NCI-H446 treated with DMSO at 0.1 percent for 48 hours (cell line): ENCODE data around the gene COL6A1.

Experiments
- DNase-seq: peaks from one replicate; lab custom pipeline; 2025; lab: John Stamatoyannopoulos, UW

The COL6A1 gene

DNA sequence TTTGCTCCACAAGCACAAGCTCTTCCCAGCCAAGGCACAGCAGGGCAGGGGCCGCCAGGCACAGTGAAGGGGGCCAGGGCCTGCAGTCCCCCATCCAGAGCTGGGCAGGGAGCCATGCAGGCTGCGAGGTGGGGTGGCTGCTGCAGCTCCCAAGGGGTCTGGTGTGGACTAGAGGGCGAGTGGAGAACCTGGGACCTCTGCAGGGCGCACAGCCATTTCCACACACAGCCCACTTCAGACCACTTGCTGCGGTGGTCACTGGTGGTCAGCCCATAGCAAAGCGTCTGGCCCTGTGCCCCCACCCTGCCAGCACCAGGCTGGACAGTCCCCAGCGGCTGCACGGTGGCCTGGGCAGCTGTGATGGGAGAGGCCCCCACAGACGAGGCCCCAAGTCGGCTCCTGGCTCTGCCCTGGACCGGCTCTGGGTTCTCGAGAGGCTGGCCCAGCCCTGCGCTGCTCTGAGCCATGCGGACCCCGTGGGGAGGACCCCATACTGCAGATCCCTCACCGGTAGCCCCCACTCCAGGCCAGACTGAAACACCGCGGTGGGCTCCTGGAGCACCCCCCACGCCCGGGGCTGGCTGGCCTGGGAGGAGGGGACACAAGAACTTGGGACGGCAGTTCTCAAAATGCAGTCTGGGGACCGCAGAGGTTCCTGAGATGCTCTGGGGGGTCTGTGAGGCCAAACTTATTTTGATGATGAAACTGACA, 69.3 kb downstream of the COL6A1 start:
- DNase-seq = no peak

DNA sequence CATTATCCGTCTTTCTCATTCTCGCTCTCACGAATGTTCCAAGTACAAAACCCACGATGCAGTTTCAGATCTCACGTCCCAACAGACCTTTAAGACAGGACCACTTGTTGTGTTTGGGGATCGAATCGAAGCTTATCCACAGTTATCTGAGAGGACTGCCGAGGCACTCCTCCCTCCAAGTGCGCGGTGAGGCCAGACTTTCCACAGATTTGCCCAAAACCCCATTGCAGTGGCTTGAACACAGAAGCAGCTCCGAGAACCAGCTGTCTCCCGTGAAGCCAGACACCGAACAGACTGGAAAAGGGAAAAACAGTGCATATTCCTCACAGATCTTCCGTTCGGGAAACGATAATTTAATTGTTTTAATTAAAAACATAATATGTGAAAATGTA, 69.8 kb downstream of the COL6A1 start:
- DNase-seq = no peak

DNA sequence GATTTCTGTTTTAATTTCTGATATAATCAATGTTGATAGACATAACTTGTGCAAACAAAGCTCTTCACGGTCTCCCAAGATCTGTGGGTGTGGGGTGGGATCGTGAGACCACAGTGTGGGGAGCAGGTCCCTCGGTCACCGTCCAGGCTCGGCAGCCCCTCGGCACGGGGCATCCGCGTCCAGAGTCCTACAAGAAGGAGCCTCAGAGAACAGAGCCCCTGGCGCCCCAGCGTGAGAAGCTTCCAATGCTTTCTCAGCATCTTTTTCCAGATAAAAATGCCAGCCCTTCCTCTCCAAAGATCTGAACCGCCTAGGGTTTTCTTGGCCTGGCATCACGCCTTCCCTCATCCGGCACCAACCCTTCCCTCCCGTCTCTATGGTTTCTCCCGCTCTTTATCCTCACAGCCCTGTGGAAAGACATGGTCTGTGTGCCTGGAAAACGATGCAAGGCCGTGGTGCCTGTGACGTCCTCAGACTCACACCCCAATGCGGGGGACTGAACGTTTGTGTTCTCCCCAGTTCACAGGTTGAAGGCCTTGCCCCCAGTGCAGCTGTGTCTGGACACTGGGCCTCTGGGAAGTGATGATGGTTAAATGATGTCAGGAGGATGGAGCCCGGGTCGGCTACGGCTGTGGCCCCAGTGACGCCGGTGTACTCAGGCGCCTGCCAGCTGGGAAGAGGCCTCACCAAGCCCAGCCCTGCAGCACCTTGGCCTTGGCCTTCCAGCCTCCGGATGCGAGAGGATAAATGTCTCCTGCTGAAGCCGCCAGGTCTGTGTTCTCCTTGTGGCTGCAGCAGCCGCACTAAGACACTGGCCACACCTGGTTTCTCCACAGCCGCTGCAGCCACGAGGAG, 70.5 kb downstream of the COL6A1 start:
- no peak for DNase-seq

DNA sequence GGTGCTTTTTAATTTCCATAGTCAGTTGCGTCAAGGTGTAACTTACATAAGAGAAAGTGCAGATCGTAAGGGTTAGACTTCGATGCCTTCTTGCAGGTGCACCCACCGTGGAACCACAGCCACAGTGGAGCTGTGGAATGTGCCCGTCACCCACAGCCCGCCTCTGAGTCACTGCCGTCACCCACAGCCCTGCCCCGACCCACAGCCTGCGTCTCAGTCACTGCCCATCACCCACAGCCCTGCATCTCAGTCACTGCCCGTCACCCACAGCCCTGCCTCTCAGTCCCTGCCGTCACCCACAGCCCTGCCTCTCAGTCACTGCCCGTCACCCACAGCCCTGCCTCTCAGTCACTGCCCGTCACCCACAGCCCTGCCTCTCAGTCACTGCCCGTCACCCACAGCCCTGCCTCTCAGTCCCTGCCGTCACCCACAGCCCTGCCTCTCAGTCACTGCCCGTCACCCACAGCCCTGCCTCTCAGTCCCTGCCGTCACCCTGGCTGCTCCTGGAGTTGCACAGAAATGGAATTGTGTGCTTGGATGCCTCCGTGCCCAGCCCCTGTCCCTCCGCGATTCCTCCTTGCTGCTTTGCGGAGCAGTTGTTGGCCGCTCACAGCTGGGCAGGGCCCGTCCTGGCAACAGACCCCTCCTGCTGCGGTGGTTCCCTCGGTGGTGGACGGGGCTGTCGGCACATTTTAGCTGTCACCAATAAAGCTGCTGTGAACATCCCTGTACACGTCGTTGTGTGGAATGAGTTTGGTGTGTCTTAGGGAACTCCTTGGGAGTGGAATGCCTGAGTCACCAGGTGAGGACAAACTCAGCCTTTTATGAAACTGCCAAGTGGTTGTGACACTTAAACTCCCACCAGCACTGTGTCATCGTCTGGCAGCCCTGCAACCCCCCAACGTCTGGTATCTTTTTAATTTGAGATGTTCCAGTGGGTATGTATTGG, 71.4 kb downstream of the COL6A1 start:
- no peak for DNase-seq

DNA sequence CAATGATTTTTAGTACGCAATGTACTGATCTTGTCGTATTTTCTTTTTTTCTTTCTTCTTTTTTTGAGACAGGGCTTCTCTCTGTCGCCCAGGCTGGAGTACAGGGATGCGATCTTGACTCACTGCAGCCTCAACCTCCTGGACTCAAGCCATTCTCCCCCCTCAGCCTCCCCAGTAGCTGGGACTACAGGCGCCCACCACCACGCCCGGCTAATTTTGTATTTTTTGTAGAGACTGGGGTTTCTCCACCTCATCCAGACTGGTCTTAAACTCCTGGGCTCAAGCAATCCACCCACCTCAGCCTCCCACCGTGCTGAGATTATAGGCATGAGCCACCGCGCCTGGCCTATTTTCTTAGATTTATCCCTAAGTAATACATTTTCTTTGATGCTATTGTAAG, 72.5 kb downstream of the COL6A1 start:
- DNase-seq = no peak

DNA sequence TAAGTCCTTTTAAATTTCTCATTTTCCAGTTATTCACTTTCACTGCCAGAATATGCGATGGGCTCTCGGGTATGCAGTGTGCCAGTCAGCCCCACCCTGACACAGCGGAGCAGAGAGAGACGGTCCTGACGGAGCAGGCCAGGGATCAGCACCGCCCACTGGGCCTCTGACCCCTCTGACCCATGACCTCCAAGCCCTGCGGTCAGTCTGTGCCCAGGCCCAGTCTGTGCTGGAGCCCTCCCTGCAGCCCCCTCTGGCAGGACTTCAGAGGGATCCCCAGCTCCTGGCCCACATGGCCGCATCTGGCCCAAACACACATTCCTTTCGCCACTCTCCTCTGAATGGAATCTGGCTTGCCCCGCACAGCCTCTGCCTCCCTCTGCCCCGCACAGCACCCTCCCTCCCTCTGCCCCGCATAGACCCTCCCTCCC, 72.9 kb downstream of the COL6A1 start:
- no peak for DNase-seq
